Natural killer cell (primary cell): ENCODE results near the gene RIMBP2. TPM values are rescaled to one million over a fixed set of nuclear protein-coding genes. Genes with fewer than 3 reads are reported as not detected.

Experiments used
- ATAC-seq, 3 donors: fragments of 150-1000 bp in 2 of 3; fragments of 200-7000 bp in 1 of 3; cut with Tn5 transposase; 1 replicate in 1 of 3; 2 replicates in 2 of 3; pipeline ENCODE4 v1.10.0; 2021; ENCODE audit warnings: mild to moderate bottlenecking in 2 of 3, moderate library complexity in 2 of 3
- DNase-seq, 2 donors: peaks; one replicate each; pipeline versions ENCODE4 v3.0.0 to v3.0.0-alpha.2; 2013 to 2021; ENCODE audit warnings: mixed read lengths in 1 of 2
- H3K27ac ChIP-seq: one replicate; pipeline ENCODE4 v1.5.1; 2013; ENCODE audit warnings: mild to moderate bottlenecking, low read length
- H3K27me3 ChIP-seq: one replicate; pipeline ENCODE4 v1.6.1; 2013; ENCODE audit warnings: low read length; ENCODE audit not compliant: control insufficient read depth, insufficient read depth
- H3K36me3 ChIP-seq: one replicate; pipeline ENCODE4 v1.6.1; 2013; ENCODE audit warnings: low read length; ENCODE audit not compliant: control insufficient read depth, insufficient read depth
- H3K4me1 ChIP-seq: one replicate; pipeline ENCODE4 v1.6.1; 2013; ENCODE audit warnings: low read length; ENCODE audit not compliant: control insufficient read depth, insufficient read depth
- H3K4me3 ChIP-seq: one replicate; pipeline ENCODE4 v1.5.1; 2013; ENCODE audit warnings: low read length
- H3K9me3 ChIP-seq: one replicate; pipeline ENCODE4 v1.6.1; 2013; ENCODE audit warnings: low read length; ENCODE audit not compliant: control insufficient read depth, insufficient read depth
- H3K27ac Mint-ChIP-seq, 2 donors: one replicate each; pipeline ENCODE4 v1.8.0; 2022; ENCODE audit warnings: mild to moderate bottlenecking in 2 of 2, mixed read lengths in 2 of 2, moderate library complexity in 1 of 2
- H3K27me3 Mint-ChIP-seq, 2 donors: one replicate each; pipeline ENCODE4 v1.8.0; 2022; ENCODE audit warnings: low read depth in 2 of 2, mixed read lengths in 2 of 2
- H3K36me3 Mint-ChIP-seq: one replicate; pipeline ENCODE4 v1.8.0; 2022; ENCODE audit warnings: mixed read lengths
- H3K4me1 Mint-ChIP-seq, 2 donors: one replicate each; pipeline ENCODE4 v1.8.0; 2022; ENCODE audit warnings: mixed read lengths in 2 of 2
- H3K4me3 Mint-ChIP-seq: one replicate; pipeline ENCODE4 v1.8.0; 2022; ENCODE audit warnings: mild to moderate bottlenecking, moderate library complexity, mixed read lengths
- H3K9me3 Mint-ChIP-seq, 2 donors: one replicate each; pipeline ENCODE4 v1.8.0; 2022; ENCODE audit warnings: mixed read lengths in 2 of 2
- WGBS: methylation state at CpG from one replicate; pipeline ENCODE4 v1.1.7; 2013; ENCODE audit warnings: missing lambda C conversion rate; ENCODE audit not compliant: insufficient coverage; 5-methylcytosine and 5-hydroxymethylcytosine counted together
- intact Hi-C: fragments of 100-400 bp; cut with micrococcal nuclease; formaldehyde crosslinking; loops from one replicate; pipeline ENCODE4 v1.14.2; 2022
- total RNA-seq, 4 donors: library from RNA; stranded (reverse); fragments of 120-200 nt in 1 of 4; gene quantifications; one replicate each; pipeline versions ENCODE4 v1.2.3 to v1.2.4, GENCODE V29; 2013 to 2022
- TF ChIP-seq, protein P1 (sequence below): fragments of 200-600 bp; IDR thresholded peaks from one replicate; pipeline ENCODE4 v1.8.0; 2022; ENCODE audit warnings: antibody characterized with exemption

The RIMBP2 gene
- total RNA-seq, 3 donors from 2014 or later (not counting 1 experiment from before 2014, with no cell fraction given) = not detected

DNA sequence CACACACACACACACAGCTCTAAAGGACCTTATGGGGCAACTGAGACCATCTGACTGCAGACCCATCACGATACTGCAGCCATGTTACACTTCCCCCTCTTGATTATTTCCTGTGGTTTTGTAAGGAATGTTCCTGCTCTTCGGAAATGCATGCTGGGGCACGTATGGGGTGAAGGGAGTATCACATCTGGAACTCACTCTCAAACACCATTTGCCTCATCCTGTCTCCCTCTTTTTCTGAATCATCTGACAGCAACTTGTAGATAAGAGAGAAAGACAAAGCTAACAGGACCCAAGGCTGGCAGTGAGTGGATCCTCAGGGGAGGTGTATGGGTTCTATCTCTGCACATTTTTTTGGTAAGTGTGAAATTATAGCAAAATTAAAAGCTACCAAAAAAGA, 50.3 kb downstream of the RIMBP2 start:
- no peaks in the 10 kb centered on the region for H3K27me3 Mint-ChIP-seq
- no peak for DNase-seq
- H3K9me3 Mint-ChIP-seq = peaks cover 0 to 2% of the 10 kb centered on the region in 2 donors
- Histone ChIP-seq H3K4me3 (no peak overlapping the region), H3K36me3 (no peaks in the 10 kb centered on the region), H3K9me3 (peaks cover 9% of the 10 kb centered on the region), H3K27ac (no peak overlapping the region), H3K27me3 (no peaks in the 10 kb centered on the region), H3K4me1 (no peaks in the 10 kb centered on the region)
- H3K4me1 Mint-ChIP-seq = no peaks in the 10 kb centered on the region
- ATAC-seq = no peak
- no CpG with 5 or more reads among the region's 3 CpGs for WGBS
- TF ChIP-seq, protein P1, sequence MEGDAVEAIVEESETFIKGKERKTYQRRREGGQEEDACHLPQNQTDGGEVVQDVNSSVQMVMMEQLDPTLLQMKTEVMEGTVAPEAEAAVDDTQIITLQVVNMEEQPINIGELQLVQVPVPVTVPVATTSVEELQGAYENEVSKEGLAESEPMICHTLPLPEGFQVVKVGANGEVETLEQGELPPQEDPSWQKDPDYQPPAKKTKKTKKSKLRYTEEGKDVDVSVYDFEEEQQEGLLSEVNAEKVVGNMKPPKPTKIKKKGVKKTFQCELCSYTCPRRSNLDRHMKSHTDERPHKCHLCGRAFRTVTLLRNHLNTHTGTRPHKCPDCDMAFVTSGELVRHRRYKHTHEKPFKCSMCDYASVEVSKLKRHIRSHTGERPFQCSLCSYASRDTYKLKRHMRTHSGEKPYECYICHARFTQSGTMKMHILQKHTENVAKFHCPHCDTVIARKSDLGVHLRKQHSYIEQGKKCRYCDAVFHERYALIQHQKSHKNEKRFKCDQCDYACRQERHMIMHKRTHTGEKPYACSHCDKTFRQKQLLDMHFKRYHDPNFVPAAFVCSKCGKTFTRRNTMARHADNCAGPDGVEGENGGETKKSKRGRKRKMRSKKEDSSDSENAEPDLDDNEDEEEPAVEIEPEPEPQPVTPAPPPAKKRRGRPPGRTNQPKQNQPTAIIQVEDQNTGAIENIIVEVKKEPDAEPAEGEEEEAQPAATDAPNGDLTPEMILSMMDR = no peak
- no peak overlapping the region for H3K4me3 Mint-ChIP-seq
- intact Hi-C loops = no loop called here
- H3K36me3 Mint-ChIP-seq = no peaks in the 10 kb centered on the region
- no peak overlapping the region for H3K27ac Mint-ChIP-seq

DNA sequence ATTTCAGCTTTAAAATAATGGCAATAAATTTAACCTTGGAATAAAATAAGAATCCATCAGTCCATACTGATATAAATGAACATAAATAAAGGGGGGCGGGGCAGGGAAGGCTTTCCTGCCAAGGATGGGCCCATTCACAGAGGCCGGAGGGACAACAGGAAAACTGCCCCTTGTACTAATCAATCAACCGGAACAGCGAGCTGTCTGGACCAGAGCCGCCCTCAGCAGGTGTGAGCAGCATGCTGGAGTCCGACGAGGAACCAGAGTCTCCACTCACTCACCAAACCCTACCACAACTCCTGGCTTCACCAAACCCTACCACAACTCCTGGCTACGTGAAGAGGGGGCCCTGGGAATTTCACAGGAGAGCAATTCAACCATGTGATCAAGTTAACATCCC, 51.3 kb downstream of the RIMBP2 start:
- Mint-ChIP-seq H3K27me3 (no peaks in the 10 kb centered on the region), H3K36me3 (no peaks in the 10 kb centered on the region), H3K9me3 (peaks cover 0 to 2% of the 10 kb centered on the region in 2 donors), H3K27ac (no peak overlapping the region), H3K4me1 (no peaks in the 10 kb centered on the region), H3K4me3 (no peak overlapping the region)
- intact Hi-C loops = no loop called here
- Histone ChIP-seq H3K27ac (no peak overlapping the region), H3K4me1 (no peaks in the 10 kb centered on the region), H3K27me3 (no peaks in the 10 kb centered on the region), H3K36me3 (no peaks in the 10 kb centered on the region), H3K4me3 (no peak overlapping the region), H3K9me3 (peaks cover 9% of the 10 kb centered on the region)
- ATAC-seq (no peak), DNase-seq (no peak)
- TF ChIP-seq, protein P1 = no peak
- WGBS = 96% methylated on average over 8 of the region's 8 CpGs

DNA sequence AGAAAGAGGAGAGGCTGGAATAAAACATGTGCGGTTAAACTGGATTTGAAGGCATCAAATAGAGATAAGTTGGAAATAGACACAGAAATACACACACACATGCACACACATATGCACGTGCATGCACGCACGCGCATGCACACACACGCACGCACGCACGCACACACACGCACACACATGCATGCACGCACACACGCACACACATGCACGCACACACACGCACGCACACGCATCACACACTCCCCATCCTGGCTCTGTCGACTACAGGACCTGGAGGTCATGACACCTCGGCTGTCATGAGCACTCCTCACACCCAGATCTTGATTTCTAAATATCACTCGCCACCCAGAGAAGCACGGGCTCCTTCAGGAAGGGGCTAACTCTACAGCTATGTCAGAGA, 51.8 kb downstream of the RIMBP2 start:
- Mint-ChIP-seq H3K36me3 (no peaks in the 10 kb centered on the region), H3K4me3 (no peak overlapping the region), H3K27ac (no peak overlapping the region), H3K4me1 (no peaks in the 10 kb centered on the region), H3K27me3 (no peaks in the 10 kb centered on the region), H3K9me3 (peaks cover 0 to 2% of the 10 kb centered on the region in 2 donors)
- TF ChIP-seq, protein P1 = no peak
- ATAC-seq (no peak), DNase-seq (no peak)
- Histone ChIP-seq H3K4me3 (no peak overlapping the region), H3K4me1 (no peaks in the 10 kb centered on the region), H3K36me3 (no peaks in the 10 kb centered on the region), H3K27ac (no peak overlapping the region), H3K9me3 (peaks cover 9% of the 10 kb centered on the region), H3K27me3 (no peaks in the 10 kb centered on the region)
- intact Hi-C loops = no loop called here
- 82% methylated on average over 19 of the region's 20 CpGs for WGBS

DNA sequence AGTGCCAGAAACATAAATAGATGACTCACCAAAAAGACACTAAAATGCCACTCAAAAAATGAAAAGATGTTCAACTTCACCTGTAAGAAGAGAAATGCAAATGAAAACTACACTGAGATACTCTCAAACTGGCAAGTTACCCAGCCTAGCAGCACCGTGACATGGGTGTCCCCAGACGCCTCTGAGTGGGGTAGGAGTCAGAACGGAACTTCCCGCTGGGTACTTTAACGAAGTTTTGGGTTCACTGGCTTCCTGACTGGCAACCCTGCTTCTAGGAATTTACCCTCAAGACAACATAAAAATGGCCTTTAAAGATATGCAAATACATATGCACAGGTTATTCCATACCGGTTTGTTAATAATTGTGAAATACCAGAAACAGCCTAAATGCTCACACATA, 52.6 kb downstream of the RIMBP2 start:
- 66% methylated on average over 6 of the region's 6 CpGs for WGBS
- intact Hi-C loops = no loop called here
- no peak for ATAC-seq

More for the DNA sequence above, 52.6 kb downstream of the RIMBP2 start:
- Histone ChIP-seq H3K4me1 (no peaks in the 10 kb centered on the region), H3K27ac (no peak overlapping the region), H3K27me3 (no peaks in the 10 kb centered on the region), H3K9me3 (peaks cover 9% of the 10 kb centered on the region), H3K36me3 (no peaks in the 10 kb centered on the region), H3K4me3 (no peak overlapping the region)
- Mint-ChIP-seq H3K36me3 (no peaks in the 10 kb centered on the region), H3K4me1 (no peaks in the 10 kb centered on the region), H3K27me3 (no peaks in the 10 kb centered on the region), H3K4me3 (no peak overlapping the region), H3K27ac (no peak overlapping the region), H3K9me3 (peaks cover 0 to 2% of the 10 kb centered on the region in 2 donors)
- DNase-seq = no peak
- TF ChIP-seq, protein P1 = no peak
